ENCODE measurements around the gene SYCP1. TPM values are rescaled to one million over a fixed set of nuclear protein-coding genes. Genes with fewer than 3 reads are reported as not detected.

The SYCP1 gene
- total RNA-seq, 1 experiment from 2014 or later: not detected

DNA sequence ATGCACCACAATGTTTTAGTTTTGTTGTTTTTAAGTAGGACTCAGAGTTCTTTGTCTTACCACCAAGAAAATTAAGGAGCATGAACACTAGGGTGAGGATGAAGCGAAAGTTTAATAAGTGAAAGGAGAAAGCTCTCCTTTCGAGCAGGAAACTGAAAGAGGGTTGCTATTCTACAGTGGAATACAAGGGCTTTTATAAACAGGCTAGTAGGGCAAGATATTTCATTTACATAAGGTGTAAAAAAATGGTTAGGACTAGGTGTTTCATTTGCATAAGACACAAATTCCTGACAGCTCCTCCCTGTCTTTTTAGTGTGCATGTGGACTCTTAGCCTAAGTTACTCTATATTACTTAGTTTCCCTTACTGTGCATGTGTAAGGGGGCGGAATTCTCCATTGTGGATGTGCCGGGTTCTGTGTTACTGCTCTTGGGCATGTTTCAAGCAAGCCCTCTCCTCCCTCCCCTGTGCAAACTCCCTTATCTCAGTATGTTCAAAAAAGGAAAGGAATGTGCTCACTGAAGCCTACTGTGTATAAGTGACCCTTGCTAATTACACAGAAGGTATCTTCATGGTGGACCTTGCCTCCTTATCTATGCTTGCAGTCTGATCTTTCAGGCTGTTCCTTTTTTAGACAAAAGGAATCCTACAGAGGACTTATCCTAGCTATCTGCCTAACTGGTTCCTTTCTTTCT is 182.3 kb downstream of the SYCP1 start:
- no peak overlapping the region for H4K91ac ChIP-seq (ENCODE audit: insufficient read length, low read depth, low read length)
- no peak overlapping the region for H4K8ac ChIP-seq (replicated peaks; ENCODE audit: insufficient read length, low read depth, low read length)
- no peak overlapping the region for H2BK120ac ChIP-seq (ENCODE audit: low read depth, low read length, poor library complexity, severe bottlenecking)
- H3K27me3 ChIP-seq (ENCODE audit: insufficient read depth, low read length): no peaks in the 10 kb centered on the region
- no peaks in the 10 kb centered on the region for H3K36me3 Mint-ChIP-seq (ENCODE audit: insufficient read depth in 1 of 3, low read depth in 3 of 3)
- H3K79me2 ChIP-seq (ENCODE audit: insufficient read depth, low read length): no peaks in the 10 kb centered on the region
- no peak overlapping the region for H3K27ac ChIP-seq (ENCODE audit: insufficient read length, low read depth, low read length)
- H3K9me3 Mint-ChIP-seq: no peaks in the 10 kb centered on the region
- H4K5ac ChIP-seq (ENCODE audit: insufficient read length, low read depth, low read length): no peak overlapping the region
- no peak for DNase-seq
- H3K23me2 ChIP-seq (ENCODE audit: insufficient read length, low read depth, low read length, poor library complexity, severe bottlenecking): no peaks in the 10 kb centered on the region
- no peak overlapping the region for H2BK20ac ChIP-seq (ENCODE audit: low read depth, low read length, poor library complexity, severe bottlenecking)
- no peak overlapping the region for H2BK5ac ChIP-seq (ENCODE audit: insufficient read length, low read length)
- H3K79me1 ChIP-seq (ENCODE audit: insufficient read depth, low read depth, low read length, poor library complexity, severe bottlenecking): no peaks in the 10 kb centered on the region
- no peaks in the 10 kb centered on the region for H4K20me1 ChIP-seq (ENCODE audit: control insufficient read depth, insufficient read depth, insufficient read length)
- H3T11ph ChIP-seq (ENCODE audit: low read length): no peak overlapping the region
- no peak overlapping the region for H2BK15ac ChIP-seq (ENCODE audit: low read depth, low read length)
- H3K56ac ChIP-seq (ENCODE audit: insufficient read length, low read depth, low read length): no peak overlapping the region
- H2BK12ac ChIP-seq (ENCODE audit: insufficient read length, low read depth, low read length): no peak overlapping the region
- no peak overlapping the region for H2AFZ ChIP-seq (ENCODE audit: low read length)
- H3K4me1 ChIP-seq (ENCODE audit: insufficient read depth, low read length): no peaks in the 10 kb centered on the region
- no peak overlapping the region for H3K14ac ChIP-seq (ENCODE audit: insufficient read depth, low read length)
- no CpG with 5 or more reads among the region's 4 CpGs for WGBS (ENCODE audit: extremely low coverage, insufficient read length, low lambda C conversion rate)
- no peak overlapping the region for H3K27ac Mint-ChIP-seq
- H3K9me3 ChIP-seq (ENCODE audit: control insufficient read depth, low read depth, low read length): no peaks in the 10 kb centered on the region
- H3K4me1 Mint-ChIP-seq: no peaks in the 10 kb centered on the region; a peak in 1 of 4 replicates
- H3K18ac ChIP-seq (ENCODE audit: insufficient read length, low read depth, low read length): no peak overlapping the region
- H3K9ac ChIP-seq (ENCODE audit: extremely low read depth, insufficient read length, low read length): no peak overlapping the region
- H3K4me2 ChIP-seq (ENCODE audit: insufficient read depth, insufficient read length, low read length): no peak overlapping the region
- no peak overlapping the region for H3K4ac ChIP-seq (ENCODE audit: low read depth, low read length)
- no peak overlapping the region for H3K4me3 Mint-ChIP-seq
- H3K23ac ChIP-seq (ENCODE audit: insufficient read length, low read depth, low read length): no peak overlapping the region
- no peaks in the 10 kb centered on the region for H3K27me3 Mint-ChIP-seq (ENCODE audit: low read depth)
- TF ChIP-seq CTCF (conservative IDR thresholded peaks at IDR 0.05): no peak
- no peak overlapping the region for H2AK5ac ChIP-seq (ENCODE audit: insufficient read length, low read length)

Data from H9 (cell line).